ENCODE measurements around the gene AIFM1.

DNA sequence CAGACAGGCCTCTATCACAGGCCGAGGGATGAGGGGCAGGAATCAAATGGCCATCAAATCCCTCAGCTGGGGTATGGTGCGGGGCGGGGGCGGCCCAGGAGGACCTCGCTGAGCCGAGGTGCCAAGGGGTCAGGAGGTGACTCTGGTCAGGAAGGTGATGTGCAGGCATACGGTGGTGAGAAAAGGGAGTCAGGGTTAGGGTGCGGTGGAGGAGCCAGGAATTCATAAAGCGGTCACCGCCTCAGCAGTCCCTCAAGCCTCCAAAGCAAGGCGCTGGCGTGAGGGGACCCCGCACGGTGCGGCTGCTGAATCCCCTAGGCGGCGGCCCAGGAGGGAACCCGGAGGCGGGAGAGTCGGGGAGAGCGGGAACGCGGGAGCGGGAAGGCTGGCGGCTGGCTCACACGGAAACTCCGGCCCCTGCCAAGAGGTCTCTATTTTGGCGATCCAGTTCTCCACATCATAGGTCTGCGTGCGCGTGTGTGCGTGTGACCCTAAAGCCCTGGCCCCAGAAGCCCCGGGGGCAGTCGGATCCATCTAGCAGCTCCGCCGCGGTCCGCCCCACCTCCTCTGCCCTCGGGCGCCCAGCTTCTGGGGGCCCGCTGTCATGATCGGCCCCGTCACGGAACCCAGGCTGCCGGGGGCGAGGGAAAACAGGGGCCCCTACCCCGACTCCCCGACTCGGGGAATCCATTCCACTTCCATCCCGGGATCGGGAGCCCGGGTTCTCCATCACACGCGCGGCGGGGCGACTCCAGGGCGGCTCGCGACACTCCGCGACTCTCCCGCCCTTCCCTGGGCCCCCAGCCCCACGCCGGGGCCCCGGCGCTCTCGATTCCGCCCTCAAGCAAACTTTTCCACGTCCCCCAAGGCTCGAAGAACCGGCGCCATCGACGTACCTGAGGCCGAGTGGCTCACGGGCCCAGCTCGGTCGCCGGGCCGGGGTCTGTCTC lies 55.9 kb downstream of the AIFM1 start:
- TF ChIP-seq EZH2 (IDR thresholded peaks at IDR 0.05; ENCODE audit: low read length) = no peak
- no peak for TF ChIP-seq CTCF (optimal IDR thresholded peaks at IDR 0.05 in 1 of 3, IDR thresholded peaks at IDR 0.05 in 1 of 3, conservative IDR thresholded peaks at IDR 0.05 in 1 of 3; ENCODE audit: extremely low read depth in 1 of 3, insufficient read depth in 2 of 3, low read length in 3 of 3)
